SK-N-SH (cell line): ENCODE measurements around the gene FAF2. TPM values are rescaled to one million over a fixed set of nuclear protein-coding genes. Genes with fewer than 3 reads are reported as not detected.

Experiments
- CTCF ChIA-PET: fragments of 300-600, 350-600 bp; formaldehyde crosslinking; extraction: SDS; loops from one replicate; lab custom pipeline; 2021; lab: Yijun Ruan, JAX
- POLR2A ChIA-PET: fragments of 350-600 bp; sonication (Branson Sonifier 250); formaldehyde crosslinking; extraction: SDS; loops from one replicate; lab custom pipeline; 2020; ENCODE audit warnings: antibody characterized with exemption, inconsistent platforms; lab: Yijun Ruan, JAX
- DNase-seq: peaks from one replicate; pipeline ENCODE4 v3.0.0; 2012
- H2AFZ ChIP-seq: fragments of 200-600 bp; sonication (generic); 2 replicates; pipeline ENCODE4 v1.8.1; 2016; ENCODE audit warnings: antibody characterized with exemption, mild to moderate bottlenecking, low read depth
- H3F3A ChIP-seq: fragments of 200-600 bp; sonication (generic); replicated peaks from 2 replicates; pipeline ENCODE3; 2016; ENCODE audit warnings: antibody characterized with exemption, mild to moderate bottlenecking; ENCODE audit not compliant: insufficient read depth
- H3K27ac ChIP-seq, 2 experiments: fragments of 200-500 bp in 1 of 2; fragments of 200-600 bp in 1 of 2; sonication (Bioruptor generic) in 1 of 2; sonication (generic), shearing (Covaris generic) in 1 of 2; 2 replicates each; pipeline versions ENCODE4 v1.5.1 to v1.6.1; 2014 to 2016; ENCODE audit warnings: low read depth in 2 of 2, inconsistent platforms in 1 of 2, low read length in 1 of 2, mild to moderate bottlenecking in 1 of 2, mixed read lengths in 1 of 2
- H3K27me3 ChIP-seq: fragments of 200-600 bp; sonication (generic), shearing (Covaris generic); 2 replicates; pipeline ENCODE4 v1.6.1; 2016; ENCODE audit warnings: mixed run types; ENCODE audit not compliant: insufficient read depth
- H3K36me3 ChIP-seq, 2 experiments: fragments of 200-500 bp in 1 of 2; fragments of 200-600 bp in 1 of 2; sonication (Bioruptor generic) in 1 of 2; sonication (generic) in 1 of 2; replicated peaks in 1 of 2; 2 replicates each; pipeline versions ENCODE3 to v1.5.1; 2014 to 2016; ENCODE audit warnings: low read length in 1 of 2, mild to moderate bottlenecking in 1 of 2; ENCODE audit not compliant: insufficient read depth in 2 of 2, control insufficient read depth in 1 of 2
- H3K4me1 ChIP-seq, 2 experiments: fragments of 200-500 bp in 1 of 2; fragments of 200-600 bp in 1 of 2; sonication (Bioruptor generic) in 1 of 2; sonication (generic), shearing (Covaris generic) in 1 of 2; 2 replicates each; pipeline versions ENCODE4 v1.5.1 to v1.6.1; 2014 to 2016; ENCODE audit warnings: low read depth in 1 of 2, low read length in 1 of 2, mixed run types in 1 of 2; ENCODE audit not compliant: insufficient read depth in 2 of 2, control insufficient read depth in 1 of 2
- H3K4me2 ChIP-seq: fragments of 200-600 bp; sonication (generic), shearing (Covaris generic); 2 replicates; pipeline ENCODE4 v1.6.1; 2017; ENCODE audit warnings: mixed run types
- H3K4me3 ChIP-seq, 2 experiments: fragments of 200-500 bp in 1 of 2; fragments of 200-600 bp in 1 of 2; sonication (Bioruptor generic) in 1 of 2; sonication (generic), shearing (Covaris generic) in 1 of 2; 2 replicates each; pipeline versions ENCODE4 v1.5.1 to v1.8.1; 2014 to 2016; ENCODE audit warnings: low read depth in 2 of 2, inconsistent platforms in 1 of 2, low read length in 1 of 2, mild to moderate bottlenecking in 1 of 2, mixed read lengths in 1 of 2, moderate library complexity in 1 of 2
- H3K79me2 ChIP-seq: fragments of 200-600 bp; sonication (generic); 2 replicates; pipeline ENCODE4 v1.8.1; 2017; ENCODE audit warnings: mild to moderate bottlenecking; ENCODE audit not compliant: insufficient read depth
- H3K9ac ChIP-seq: fragments of 200-600 bp; sonication (generic); 2 replicates; pipeline ENCODE4 v1.6.1; 2017; ENCODE audit warnings: mixed run types
- H3K9me2 ChIP-seq: fragments of 200-600 bp; sonication (generic); 2 replicates; pipeline ENCODE4 v1.6.1; 2017; ENCODE audit warnings: mixed run types
- H3K9me3 ChIP-seq: fragments of 200-600 bp; sonication (generic); 2 replicates; pipeline ENCODE4 v1.6.1; 2017; ENCODE audit warnings: mixed run types, mild to moderate bottlenecking, moderate library complexity
- H4K20me1 ChIP-seq: fragments of 200-600 bp; sonication (generic); 2 replicates; pipeline ENCODE4 v1.6.1; 2017; ENCODE audit warnings: mild to moderate bottlenecking, mixed run types; ENCODE audit not compliant: insufficient read depth
- CTCF ChIP-seq: fragments of 200-600 bp; sonication (generic); IDR thresholded peaks from 2 replicates; pipeline ENCODE4 v1.6.1; 2017; ENCODE audit warnings: antibody characterized with exemption, mild to moderate bottlenecking, moderate library complexity
- EP300 ChIP-seq, 2 experiments: IDR thresholded peaks; 2 replicates each; pipeline versions ENCODE4 v1.4.0 to v1.6.1; 2012; ENCODE audit warnings: borderline replicate concordance in 1 of 2, low read depth in 1 of 2, low read length in 1 of 2
- FOXM1 ChIP-seq: IDR thresholded peaks from 2 replicates; pipeline ENCODE4 v1.4.0; 2012; ENCODE audit warnings: low read depth, mild to moderate bottlenecking
- MEF2A ChIP-seq: IDR thresholded peaks from 2 replicates; pipeline ENCODE4 v1.4.0; 2012; ENCODE audit warnings: low read depth, borderline replicate concordance
- MXI1 ChIP-seq: IDR thresholded peaks from 2 replicates; pipeline ENCODE4 v1.6.1; 2012; ENCODE audit warnings: mild to moderate bottlenecking, low read depth, low read length, improper control_type of control experiment
- PBX3 ChIP-seq: IDR thresholded peaks from 2 replicates; pipeline ENCODE4; 2012
- RAD21 ChIP-seq: IDR thresholded peaks from 2 replicates; pipeline ENCODE4 v1.6.1; 2012; ENCODE audit warnings: mild to moderate bottlenecking, low read length
- RFX5 ChIP-seq: IDR thresholded peaks from 2 replicates; pipeline ENCODE4 v1.6.1; 2012; ENCODE audit warnings: mild to moderate bottlenecking, improper control_type of control experiment, low read length
- RXRA ChIP-seq: IDR thresholded peaks from 2 replicates; pipeline ENCODE4 v1.4.0; 2012; ENCODE audit warnings: low read depth, mild to moderate bottlenecking, borderline replicate concordance
- TCF12 ChIP-seq: IDR thresholded peaks from 2 replicates; pipeline ENCODE4 v1.4.0; 2012
- USF1 ChIP-seq: IDR thresholded peaks from 2 replicates; pipeline ENCODE4 v1.4.0; 2012; ENCODE audit warnings: low read depth, borderline replicate concordance
- WGBS: methylation state at CpG from one replicate; pipeline ENCODE4 v1.1.6; 2017; ENCODE audit warnings: low lambda C conversion rate; 5-methylcytosine and 5-hydroxymethylcytosine counted together
- polyA plus RNA-seq, 3 experiments: library from polyadenylated mRNA; depleted of rRNA; stranded (reverse); fragments of >200 nt; gene quantifications; 2 replicates each; pipeline ENCODE4 v1.2.3, GENCODE V29; 2012
- TF ChIP-seq, protein P1 (sequence below): IDR thresholded peaks from 2 replicates; pipeline ENCODE4 v1.6.1; 2012; ENCODE audit warnings: mild to moderate bottlenecking, low read depth, low read length, moderate library complexity
- TF ChIP-seq, protein P2 (sequence below): IDR thresholded peaks from 2 replicates; pipeline ENCODE4 v1.4.0; 2012; ENCODE audit warnings: low read depth, borderline replicate concordance

FAF2 gene
- polyA plus RNA-seq, 1 of the 3 experiments (the other 2 are of a cell fraction), result 25.5 TPM

DNA sequence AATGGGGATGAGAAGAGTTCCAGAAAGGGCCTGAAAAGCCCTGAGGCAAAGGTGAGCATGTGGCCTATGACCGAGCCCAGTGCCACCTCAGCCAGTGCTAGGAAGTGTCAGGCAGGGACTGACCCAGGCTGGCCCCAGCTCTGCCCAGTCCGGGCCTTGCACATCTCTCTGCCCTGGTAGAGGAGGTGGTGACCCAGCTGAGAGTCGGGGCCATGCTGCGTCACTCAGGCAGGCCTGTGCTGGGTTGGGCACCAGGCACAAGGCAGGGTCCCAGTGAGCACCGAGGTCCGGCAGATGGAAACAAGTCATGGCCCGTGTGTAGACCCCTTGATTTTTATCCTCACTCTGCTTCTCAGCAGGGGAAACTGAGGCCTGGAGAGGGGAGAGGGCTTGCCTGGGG lies 101.7 kb downstream of the FAF2 start:
- Histone ChIP-seq H3K9me3 (no peaks in the 10 kb centered on the region), H3K9ac (no peak overlapping the region), H3K27ac (no peak overlapping the region), H3K27me3 (no peaks in the 10 kb centered on the region), H2AFZ (no peak overlapping the region), H3K4me2 (no peak overlapping the region), H3K79me2 (no peaks in the 10 kb centered on the region), H3K9me2 (no peaks in the 10 kb centered on the region), H3K36me3 (no peaks in the 10 kb centered on the region)
- POLR2A ChIA-PET, result no interaction called here
- no CpG with 5 or more reads among the region's 7 CpGs for WGBS
- TF ChIP-seq TCF12 (no peak), MXI1 (no peak), RFX5 (no peak), PBX3 (no peak), RXRA (no peak), EP300 (IDR thresholded peaks at IDR 0.05; ENCODE audit: borderline replicate concordance in 1 of 2, low read depth in 1 of 2, low read length in 1 of 2) (no peak), RAD21 (no peak), MEF2A (no peak), FOXM1 (no peak), USF1 (no peak), CTCF (no peak)
- TF ChIP-seq, protein P1, sequence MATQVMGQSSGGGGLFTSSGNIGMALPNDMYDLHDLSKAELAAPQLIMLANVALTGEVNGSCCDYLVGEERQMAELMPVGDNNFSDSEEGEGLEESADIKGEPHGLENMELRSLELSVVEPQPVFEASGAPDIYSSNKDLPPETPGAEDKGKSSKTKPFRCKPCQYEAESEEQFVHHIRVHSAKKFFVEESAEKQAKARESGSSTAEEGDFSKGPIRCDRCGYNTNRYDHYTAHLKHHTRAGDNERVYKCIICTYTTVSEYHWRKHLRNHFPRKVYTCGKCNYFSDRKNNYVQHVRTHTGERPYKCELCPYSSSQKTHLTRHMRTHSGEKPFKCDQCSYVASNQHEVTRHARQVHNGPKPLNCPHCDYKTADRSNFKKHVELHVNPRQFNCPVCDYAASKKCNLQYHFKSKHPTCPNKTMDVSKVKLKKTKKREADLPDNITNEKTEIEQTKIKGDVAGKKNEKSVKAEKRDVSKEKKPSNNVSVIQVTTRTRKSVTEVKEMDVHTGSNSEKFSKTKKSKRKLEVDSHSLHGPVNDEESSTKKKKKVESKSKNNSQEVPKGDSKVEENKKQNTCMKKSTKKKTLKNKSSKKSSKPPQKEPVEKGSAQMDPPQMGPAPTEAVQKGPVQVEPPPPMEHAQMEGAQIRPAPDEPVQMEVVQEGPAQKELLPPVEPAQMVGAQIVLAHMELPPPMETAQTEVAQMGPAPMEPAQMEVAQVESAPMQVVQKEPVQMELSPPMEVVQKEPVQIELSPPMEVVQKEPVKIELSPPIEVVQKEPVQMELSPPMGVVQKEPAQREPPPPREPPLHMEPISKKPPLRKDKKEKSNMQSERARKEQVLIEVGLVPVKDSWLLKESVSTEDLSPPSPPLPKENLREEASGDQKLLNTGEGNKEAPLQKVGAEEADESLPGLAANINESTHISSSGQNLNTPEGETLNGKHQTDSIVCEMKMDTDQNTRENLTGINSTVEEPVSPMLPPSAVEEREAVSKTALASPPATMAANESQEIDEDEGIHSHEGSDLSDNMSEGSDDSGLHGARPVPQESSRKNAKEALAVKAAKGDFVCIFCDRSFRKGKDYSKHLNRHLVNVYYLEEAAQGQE, result no peak
- TF ChIP-seq, protein P2, sequence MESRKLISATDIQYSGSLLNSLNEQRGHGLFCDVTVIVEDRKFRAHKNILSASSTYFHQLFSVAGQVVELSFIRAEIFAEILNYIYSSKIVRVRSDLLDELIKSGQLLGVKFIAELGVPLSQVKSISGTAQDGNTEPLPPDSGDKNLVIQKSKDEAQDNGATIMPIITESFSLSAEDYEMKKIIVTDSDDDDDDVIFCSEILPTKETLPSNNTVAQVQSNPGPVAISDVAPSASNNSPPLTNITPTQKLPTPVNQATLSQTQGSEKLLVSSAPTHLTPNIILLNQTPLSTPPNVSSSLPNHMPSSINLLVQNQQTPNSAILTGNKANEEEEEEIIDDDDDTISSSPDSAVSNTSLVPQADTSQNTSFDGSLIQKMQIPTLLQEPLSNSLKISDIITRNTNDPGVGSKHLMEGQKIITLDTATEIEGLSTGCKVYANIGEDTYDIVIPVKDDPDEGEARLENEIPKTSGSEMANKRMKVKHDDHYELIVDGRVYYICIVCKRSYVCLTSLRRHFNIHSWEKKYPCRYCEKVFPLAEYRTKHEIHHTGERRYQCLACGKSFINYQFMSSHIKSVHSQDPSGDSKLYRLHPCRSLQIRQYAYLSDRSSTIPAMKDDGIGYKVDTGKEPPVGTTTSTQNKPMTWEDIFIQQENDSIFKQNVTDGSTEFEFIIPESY, result no peak
- TF ChIP-seq, all 33 proteins: peak for 0
- CTCF ChIA-PET, result interaction anchor here (1.0 kb wide), 1 partner anchor 102 kb away, joined by 3 read pairs; no protein-coding TSS in a partner anchor
- no peak overlapping the region for H3K4me3 ChIP-seq
- H3F3A ChIP-seq, result no peaks in the 10 kb centered on the region
- DNase-seq, result no peak
- no peaks in the 10 kb centered on the region for H4K20me1 ChIP-seq
- peaks cover 0 to 7% of the 10 kb centered on the region in 2 experiments; a peak in 1 of 4 replicates for H3K4me1 ChIP-seq
